Keratinocyte (primary cell): ENCODE results near the gene ZNF232. TPM values are rescaled to one million over a fixed set of nuclear protein-coding genes. Genes with fewer than 3 reads are reported as not detected.

ENCODE experiments used
- DNase-seq: peaks from one replicate; pipeline ENCODE4 v3.0.0-alpha.2; 2011; ENCODE audit warnings: low read depth, missing footprints, low spot score
- FAIRE-seq: peaks from 2 replicates; lab custom pipeline; 2011; peaks lifted over from hg19 to GRCh38; lab: Jason Lieb, UNC
- H2AFZ ChIP-seq: 2 replicates; pipeline ENCODE4 v1.6.0; 2012; ENCODE audit warnings: low read length, control low read depth, inconsistent platforms; ENCODE audit not compliant: control insufficient read depth
- H3K27ac ChIP-seq: 2 replicates; pipeline ENCODE4 v1.5.1; 2011; ENCODE audit warnings: low read length; ENCODE audit not compliant: control insufficient read depth, insufficient read depth
- H3K27me3 ChIP-seq: 3 replicates; pipeline ENCODE4 v1.6.0; 2011; ENCODE audit warnings: low read length; ENCODE audit not compliant: control insufficient read depth, insufficient read depth; ENCODE audit errors: extremely low read depth
- H3K36me3 ChIP-seq, 2 experiments: 2 replicates in 1 of 2; 3 replicates in 1 of 2; pipeline ENCODE4 v1.5.1; 2011; ENCODE audit warnings: low read length in 2 of 2, mild to moderate bottlenecking in 1 of 2; ENCODE audit not compliant: control insufficient read depth in 2 of 2, insufficient read depth in 2 of 2; ENCODE audit errors: extremely low read depth in 1 of 2
- H3K4me1 ChIP-seq: 3 replicates; pipeline ENCODE4 v1.5.1; 2011; ENCODE audit warnings: low read length; ENCODE audit not compliant: control insufficient read depth, insufficient read depth; ENCODE audit errors: extremely low read depth
- H3K4me2 ChIP-seq: 3 replicates; pipeline ENCODE4 v1.6.0; 2011; ENCODE audit warnings: low read depth, low read length; ENCODE audit not compliant: control insufficient read depth, insufficient read depth; ENCODE audit errors: extremely low read depth
- H3K4me3 ChIP-seq, 3 experiments: fragments of 200-600 bp in 1 of 3; sonication (generic) in 1 of 3; 2 replicates in 2 of 3; 3 replicates in 1 of 3; pipeline ENCODE4 v1.5.1; 2011 to 2016; ENCODE audit warnings: low read length in 3 of 3, mild to moderate bottlenecking in 3 of 3, control low read depth in 2 of 3, inconsistent platforms in 1 of 3, low read depth in 1 of 3, mixed read lengths in 1 of 3, mixed run types in 1 of 3, moderate library complexity in 1 of 3; ENCODE audit not compliant: control insufficient read depth in 2 of 3, insufficient read depth in 2 of 3; ENCODE audit errors: extremely low read depth in 1 of 3
- H3K79me2 ChIP-seq: 2 replicates; pipeline ENCODE4 v1.6.0; 2012; ENCODE audit warnings: low read length; ENCODE audit not compliant: control insufficient read depth, insufficient read depth
- H3K9ac ChIP-seq: 3 replicates; pipeline ENCODE4 v1.6.0; 2011; ENCODE audit warnings: low read length; ENCODE audit not compliant: control insufficient read depth, insufficient read depth; ENCODE audit errors: extremely low read depth
- H3K9me1 ChIP-seq: 3 replicates; pipeline ENCODE4 v1.6.0; 2011; ENCODE audit warnings: low read length; ENCODE audit not compliant: control insufficient read depth, insufficient read depth; ENCODE audit errors: extremely low read depth
- H3K9me3 ChIP-seq: 2 replicates; pipeline ENCODE4 v1.5.1; 2012; ENCODE audit warnings: low read depth, low read length; ENCODE audit not compliant: control insufficient read depth
- H4K20me1 ChIP-seq: 3 replicates; pipeline ENCODE4 v1.6.0; 2011; ENCODE audit warnings: low read length; ENCODE audit not compliant: control insufficient read depth, insufficient read depth; ENCODE audit errors: extremely low read depth
- EZH2 ChIP-seq: IDR thresholded peaks from one replicate; pipeline ENCODE4 v1.6.1; 2012; ENCODE audit warnings: inconsistent platforms, mild to moderate bottlenecking, low read length, moderate library complexity
- dilution Hi-C: fragments of 300-500 bp; cut with MboI; formaldehyde crosslinking; loops from one replicate; pipeline ENCODE4 v1.7.0; 2020; ENCODE audit warnings: low sequenced_read_pairs; ENCODE audit not compliant: extremely low pct_ligation_motif_present
- polyA plus RNA-seq, 5 experiments: library from polyadenylated mRNA; depleted of rRNA in 3 of 5; stranded (reverse) in 3 of 5; stranded (forward) in 1 of 5; unstranded in 1 of 5; fragments of >200 nt; gene quantifications; 1 replicate in 1 of 5; 2 replicates in 3 of 5; 3 replicates in 1 of 5; pipeline versions ENCODE4 v1.2.1 to v1.2.3, GENCODE V29; 2011 to 2012; ENCODE audit warnings: missing spikeins in 2 of 5, low read depth in 1 of 5, low replicate concordance in 1 of 5
- TF ChIP-seq, protein P1 (sequence below), 3 experiments: IDR thresholded peaks in 1 of 3; conservative IDR thresholded peaks in 1 of 3; optimal IDR thresholded peaks in 1 of 3; 2 replicates in 2 of 3; 3 replicates in 1 of 3; pipeline versions ENCODE3 to v1.5.1; 2011; ENCODE audit warnings: low read length in 3 of 3, mild to moderate bottlenecking in 3 of 3, moderate library complexity in 2 of 3, control low read depth in 1 of 3, inconsistent platforms in 1 of 3; ENCODE audit not compliant: insufficient read depth in 2 of 3; ENCODE audit errors: extremely low read depth in 1 of 3

ZNF232 gene
- polyA plus RNA-seq, 1 donor (not counting 4 experiments of a cell fraction or from before 2014, with no cell fraction given), result 5.2 TPM

DNA sequence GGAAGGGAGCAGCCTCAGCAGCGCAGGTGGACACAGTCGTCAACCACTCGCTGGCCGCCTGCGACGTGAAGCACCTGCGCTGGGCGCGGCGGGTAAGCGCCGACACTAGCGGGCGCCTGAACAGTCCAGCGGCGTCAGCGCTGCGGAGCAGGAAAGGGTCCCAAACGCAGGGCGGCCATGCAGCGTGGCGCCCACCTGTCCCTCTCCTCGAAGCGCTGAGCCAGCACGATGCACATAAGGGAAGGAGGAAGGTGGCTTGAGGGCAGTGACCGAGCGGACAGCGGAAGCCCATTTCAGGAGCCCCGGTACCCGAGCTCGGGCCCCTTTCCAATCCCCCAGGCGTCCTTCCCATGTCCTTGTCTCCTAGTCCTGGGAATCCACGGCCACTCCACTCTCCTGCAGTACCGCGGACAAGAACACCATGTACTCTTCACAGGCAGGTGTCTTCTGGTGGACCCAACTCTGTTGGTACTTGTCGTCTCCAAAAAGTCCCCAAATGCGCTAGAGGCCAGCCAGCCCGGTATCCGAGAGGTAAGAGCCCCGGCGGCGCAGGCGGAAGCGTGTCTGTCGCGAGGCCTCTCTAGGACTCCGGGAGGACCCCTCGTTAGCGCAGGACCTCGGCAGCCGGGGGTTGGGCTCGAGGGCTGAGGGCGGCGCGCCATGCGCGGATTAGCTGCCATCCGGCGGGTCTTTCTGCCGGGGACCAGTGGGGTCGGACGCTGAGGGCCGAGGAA is 14.4 kb downstream of the ZNF232 start:
- Histone ChIP-seq H3K9me3 (peaks cover 32% of the 10 kb centered on the region), H3K79me2 (no peaks in the 10 kb centered on the region), H3K36me3 (no peaks in the 10 kb centered on the region), H3K4me3 (no peak overlapping the region), H3K9ac (no peak overlapping the region), H3K9me1 (no peaks in the 10 kb centered on the region), H3K27ac (no peak overlapping the region), H2AFZ (no peak overlapping the region), H3K4me1 (no peaks in the 10 kb centered on the region), H3K4me2 (no peak overlapping the region), H4K20me1 (no peaks in the 10 kb centered on the region), H3K27me3 (peaks cover 15% of the 10 kb centered on the region)
- DNase-seq (no peak), FAIRE-seq (no peak)
- peak; percentile 43 for TF ChIP-seq EZH2
- TF ChIP-seq, protein P1, sequence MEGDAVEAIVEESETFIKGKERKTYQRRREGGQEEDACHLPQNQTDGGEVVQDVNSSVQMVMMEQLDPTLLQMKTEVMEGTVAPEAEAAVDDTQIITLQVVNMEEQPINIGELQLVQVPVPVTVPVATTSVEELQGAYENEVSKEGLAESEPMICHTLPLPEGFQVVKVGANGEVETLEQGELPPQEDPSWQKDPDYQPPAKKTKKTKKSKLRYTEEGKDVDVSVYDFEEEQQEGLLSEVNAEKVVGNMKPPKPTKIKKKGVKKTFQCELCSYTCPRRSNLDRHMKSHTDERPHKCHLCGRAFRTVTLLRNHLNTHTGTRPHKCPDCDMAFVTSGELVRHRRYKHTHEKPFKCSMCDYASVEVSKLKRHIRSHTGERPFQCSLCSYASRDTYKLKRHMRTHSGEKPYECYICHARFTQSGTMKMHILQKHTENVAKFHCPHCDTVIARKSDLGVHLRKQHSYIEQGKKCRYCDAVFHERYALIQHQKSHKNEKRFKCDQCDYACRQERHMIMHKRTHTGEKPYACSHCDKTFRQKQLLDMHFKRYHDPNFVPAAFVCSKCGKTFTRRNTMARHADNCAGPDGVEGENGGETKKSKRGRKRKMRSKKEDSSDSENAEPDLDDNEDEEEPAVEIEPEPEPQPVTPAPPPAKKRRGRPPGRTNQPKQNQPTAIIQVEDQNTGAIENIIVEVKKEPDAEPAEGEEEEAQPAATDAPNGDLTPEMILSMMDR (optimal IDR thresholded peaks at IDR 0.05 in 1 of 3, IDR thresholded peaks at IDR 0.05 in 1 of 3, conservative IDR thresholded peaks at IDR 0.05 in 1 of 3; ENCODE audit: extremely low read depth in 1 of 3, insufficient read depth in 2 of 3, low read length in 3 of 3), result no peak
- dilution Hi-C loops, result no loop called here

DNA sequence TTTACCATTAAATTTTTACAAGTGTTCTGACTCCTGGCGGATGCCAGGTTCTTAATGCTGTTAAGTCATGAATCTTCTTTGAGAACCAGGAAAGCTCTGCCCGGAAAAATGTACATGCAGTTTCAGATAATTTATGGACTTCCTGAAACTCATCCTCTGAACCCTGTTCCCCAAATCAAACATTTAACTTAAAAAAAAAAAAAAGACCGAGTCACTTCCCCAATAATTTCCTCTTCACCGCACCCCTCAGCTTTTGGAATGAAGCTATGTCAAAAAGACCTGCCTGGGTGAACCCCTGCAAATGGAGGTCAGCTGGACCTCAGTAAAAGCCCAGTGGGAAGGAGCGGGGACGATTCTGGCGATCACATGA is 15.0 kb downstream of the ZNF232 start:
- Histone ChIP-seq H2AFZ (no peak overlapping the region), H3K4me2 (no peak overlapping the region), H3K79me2 (no peaks in the 10 kb centered on the region), H3K4me3 (no peak overlapping the region), H3K36me3 (peaks cover 0 to 1% of the 10 kb centered on the region in 2 experiments), H3K4me1 (no peaks in the 10 kb centered on the region), H3K27ac (no peak overlapping the region), H4K20me1 (no peaks in the 10 kb centered on the region), H3K9ac (no peak overlapping the region), H3K27me3 (peaks cover 15% of the 10 kb centered on the region), H3K9me3 (peaks cover 33% of the 10 kb centered on the region), H3K9me1 (no peaks in the 10 kb centered on the region)
- TF ChIP-seq EZH2, result no peak
- TF ChIP-seq, protein P1 (optimal IDR thresholded peaks at IDR 0.05 in 1 of 3, IDR thresholded peaks at IDR 0.05 in 1 of 3, conservative IDR thresholded peaks at IDR 0.05 in 1 of 3; ENCODE audit: extremely low read depth in 1 of 3, insufficient read depth in 2 of 3, low read length in 3 of 3), result no peak
- no peak for FAIRE-seq
- DNase-seq, result no peak
- dilution Hi-C loops, result no loop called here
